Neural cell (in vitro differentiated cells): ENCODE results near the gene MYO5A. TPM values are rescaled to one million over a fixed set of nuclear protein-coding genes. Genes with fewer than 3 reads are reported as not detected.

Experiments
- H2AFZ ChIP-seq: fragments of 200-600, 300-800 bp; sonication (generic), shearing (Covaris generic); 2 replicates; pipeline ENCODE4 v1.6.0; 2014; ENCODE audit warnings: low read depth, mild to moderate bottlenecking, antibody characterized with exemption, low read length, moderate library complexity
- H3F3A ChIP-seq: fragments of 200-600 bp; shearing (Covaris generic); 2 replicates; pipeline ENCODE4 v1.6.1; 2016; ENCODE audit warnings: mild to moderate bottlenecking, moderate library complexity, mixed read lengths, antibody characterized with exemption, low read length; ENCODE audit not compliant: insufficient read depth, poor library complexity, severe bottlenecking
- H3K27ac ChIP-seq: fragments of 200-600, 300-800 bp; sonication (generic), shearing (Covaris generic); 2 replicates; pipeline ENCODE4 v1.5.1; 2014; ENCODE audit warnings: mild to moderate bottlenecking, low read length, moderate library complexity
- H3K27me3 ChIP-seq: fragments of 300-800, 200-600 bp; sonication (generic), shearing (Covaris generic); 2 replicates; pipeline ENCODE4 v1.6.0; 2014; ENCODE audit warnings: mild to moderate bottlenecking, low read depth, low read length, moderate library complexity; ENCODE audit not compliant: insufficient read depth
- H3K36me3 ChIP-seq: fragments of 300-800, 200-600 bp; sonication (generic), shearing (Covaris generic); 2 replicates; pipeline ENCODE4 v1.5.1; 2014; ENCODE audit warnings: mild to moderate bottlenecking, antibody characterized with exemption, low read length, moderate library complexity; ENCODE audit not compliant: insufficient read depth
- H3K4me2 ChIP-seq: fragments of 300-800, 200-600 bp; sonication (generic), shearing (Covaris generic); 2 replicates; pipeline ENCODE4 v1.6.0; 2014; ENCODE audit warnings: mild to moderate bottlenecking, low read length
- H3K4me3 ChIP-seq: fragments of 300-800, 200-600 bp; sonication (generic), shearing (Covaris generic); 2 replicates; pipeline ENCODE4 v1.5.1; 2014; ENCODE audit warnings: mild to moderate bottlenecking, low read length, moderate library complexity
- H3K79me2 ChIP-seq: fragments of 200-600 bp; shearing (Covaris generic); replicated peaks from 2 replicates; pipeline ENCODE4 v1.6.0; 2014; ENCODE audit warnings: mild to moderate bottlenecking, low read length, moderate library complexity; ENCODE audit not compliant: insufficient read depth
- H3K9ac ChIP-seq: fragments of 300-800, 200-600 bp; sonication (generic), shearing (Covaris generic); 2 replicates; pipeline ENCODE4 v1.6.1; 2016; ENCODE audit warnings: mild to moderate bottlenecking, low read length, mixed read lengths
- H3K9me2 ChIP-seq: fragments of 200-600 bp; shearing (Covaris generic); 2 replicates; pipeline ENCODE4 v1.6.1; 2016; ENCODE audit warnings: mild to moderate bottlenecking, low read length, mixed read lengths; ENCODE audit not compliant: insufficient read depth
- H3K9me3 ChIP-seq: fragments of 200-600, 300-800 bp; sonication (generic), shearing (Covaris generic); 2 replicates; pipeline ENCODE4 v1.6.1; 2016; ENCODE audit warnings: mild to moderate bottlenecking, mixed run types, low read length, moderate library complexity, mixed read lengths
- H4K20me1 ChIP-seq: fragments of 200-600 bp; shearing (Covaris generic); 2 replicates; pipeline ENCODE4 v1.6.1; 2016; ENCODE audit warnings: mild to moderate bottlenecking, mixed run types; ENCODE audit not compliant: insufficient read depth
- EP300 ChIP-seq: fragments of 450-650 bp; conservative IDR thresholded peaks from 2 replicates; pipeline ENCODE4 v1.6.1; 2014; ENCODE audit warnings: antibody characterized with exemption, mild to moderate bottlenecking, moderate library complexity; ENCODE audit not compliant: poor library complexity, severe bottlenecking
- EZH2 ChIP-seq: fragments of 200-600, 300-800 bp; shearing (Covaris generic), sonication (generic); IDR thresholded peaks from 2 replicates; pipeline ENCODE4 v1.6.1; 2014; ENCODE audit warnings: antibody characterized with exemption, low read length, borderline replicate concordance, mild to moderate bottlenecking; ENCODE audit not compliant: insufficient read depth, poor library complexity, severe bottlenecking
- MXI1 ChIP-seq: fragments of 450-650 bp; conservative IDR thresholded peaks from 2 replicates; pipeline ENCODE4 v1.6.1; 2014; ENCODE audit warnings: antibody characterized with exemption, mild to moderate bottlenecking; ENCODE audit not compliant: poor library complexity, severe bottlenecking
- POLR2AphosphoS5 ChIP-seq: IDR thresholded peaks from 2 replicates; pipeline ENCODE4 v1.6.1; 2012
- RAD21 ChIP-seq: fragments of 450-650 bp; conservative IDR thresholded peaks from 2 replicates; pipeline ENCODE4 v1.6.1; 2014; ENCODE audit warnings: antibody characterized with exemption, mild to moderate bottlenecking, moderate library complexity
- SMC3 ChIP-seq: fragments of 450-650 bp; conservative IDR thresholded peaks from 2 replicates; pipeline ENCODE4 v1.6.1; 2014; ENCODE audit warnings: antibody characterized with exemption, mild to moderate bottlenecking, moderate library complexity; ENCODE audit not compliant: poor library complexity
- TAF1 ChIP-seq: IDR thresholded peaks from 2 replicates; pipeline ENCODE4 v1.6.1; 2012; ENCODE audit warnings: low read depth
- polyA plus RNA-seq: library from polyadenylated mRNA; depleted of rRNA; stranded (reverse); fragments of >200 nt; gene quantifications from 2 replicates; pipeline ENCODE4 v1.2.3, GENCODE V29; 2014
- TF ChIP-seq, protein P1 (sequence below): fragments of 450-650 bp; IDR thresholded peaks from 2 replicates; pipeline ENCODE4 v1.5.1; 2014; ENCODE audit warnings: antibody characterized with exemption, mild to moderate bottlenecking, moderate library complexity; ENCODE audit not compliant: poor library complexity, severe bottlenecking
- TF ChIP-seq, protein P2 (sequence below): IDR thresholded peaks from 2 replicates; pipeline ENCODE4 v1.6.1; 2012; ENCODE audit warnings: borderline replicate concordance

Gene MYO5A
- polyA plus RNA-seq, 1 donor from 2014 or later = 43.8 TPM

GRCh38 chr15:52290329-52290728 is 238.4 kb downstream of the MYO5A start:
- no peaks in the 10 kb centered on the region for H3K36me3 ChIP-seq
- H3K4me3 ChIP-seq = no peak overlapping the region
- no peaks in the 10 kb centered on the region for H3F3A ChIP-seq
- no peak overlapping the region for H3K9ac ChIP-seq
- H3K9me2 ChIP-seq = no peaks in the 10 kb centered on the region
- no peak overlapping the region for H3K27ac ChIP-seq
- H4K20me1 ChIP-seq = no peaks in the 10 kb centered on the region
- TF ChIP-seq EP300 (no peak), EZH2 (no peak), POLR2AphosphoS5 (no peak)
- TF ChIP-seq, protein P1, sequence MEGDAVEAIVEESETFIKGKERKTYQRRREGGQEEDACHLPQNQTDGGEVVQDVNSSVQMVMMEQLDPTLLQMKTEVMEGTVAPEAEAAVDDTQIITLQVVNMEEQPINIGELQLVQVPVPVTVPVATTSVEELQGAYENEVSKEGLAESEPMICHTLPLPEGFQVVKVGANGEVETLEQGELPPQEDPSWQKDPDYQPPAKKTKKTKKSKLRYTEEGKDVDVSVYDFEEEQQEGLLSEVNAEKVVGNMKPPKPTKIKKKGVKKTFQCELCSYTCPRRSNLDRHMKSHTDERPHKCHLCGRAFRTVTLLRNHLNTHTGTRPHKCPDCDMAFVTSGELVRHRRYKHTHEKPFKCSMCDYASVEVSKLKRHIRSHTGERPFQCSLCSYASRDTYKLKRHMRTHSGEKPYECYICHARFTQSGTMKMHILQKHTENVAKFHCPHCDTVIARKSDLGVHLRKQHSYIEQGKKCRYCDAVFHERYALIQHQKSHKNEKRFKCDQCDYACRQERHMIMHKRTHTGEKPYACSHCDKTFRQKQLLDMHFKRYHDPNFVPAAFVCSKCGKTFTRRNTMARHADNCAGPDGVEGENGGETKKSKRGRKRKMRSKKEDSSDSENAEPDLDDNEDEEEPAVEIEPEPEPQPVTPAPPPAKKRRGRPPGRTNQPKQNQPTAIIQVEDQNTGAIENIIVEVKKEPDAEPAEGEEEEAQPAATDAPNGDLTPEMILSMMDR = no peak
- H2AFZ ChIP-seq = no peak overlapping the region
- no peak overlapping the region for H3K4me2 ChIP-seq
- peaks cover 8% of the 10 kb centered on the region for H3K27me3 ChIP-seq
- no peaks in the 10 kb centered on the region for H3K79me2 ChIP-seq
- no peaks in the 10 kb centered on the region for H3K9me3 ChIP-seq

GRCh38 chr15:52289629-52290081 is 239.0 kb downstream of the MYO5A start:
- no peaks in the 10 kb centered on the region for H4K20me1 ChIP-seq
- H3K27ac ChIP-seq = no peak overlapping the region
- H3K79me2 ChIP-seq = no peaks in the 10 kb centered on the region
- H3K27me3 ChIP-seq = peaks cover 2% of the 10 kb centered on the region
- no peaks in the 10 kb centered on the region for H3K9me2 ChIP-seq
- no peak overlapping the region for H3K4me2 ChIP-seq
- TF ChIP-seq MXI1 = no peak
- TF ChIP-seq EP300 = no peak
- no peak for TF ChIP-seq RAD21
- no peak for TF ChIP-seq TAF1
- TF ChIP-seq EZH2 = no peak
- TF ChIP-seq, protein P1 = no peak
- no peak for TF ChIP-seq POLR2AphosphoS5
- TF ChIP-seq, protein P2, sequence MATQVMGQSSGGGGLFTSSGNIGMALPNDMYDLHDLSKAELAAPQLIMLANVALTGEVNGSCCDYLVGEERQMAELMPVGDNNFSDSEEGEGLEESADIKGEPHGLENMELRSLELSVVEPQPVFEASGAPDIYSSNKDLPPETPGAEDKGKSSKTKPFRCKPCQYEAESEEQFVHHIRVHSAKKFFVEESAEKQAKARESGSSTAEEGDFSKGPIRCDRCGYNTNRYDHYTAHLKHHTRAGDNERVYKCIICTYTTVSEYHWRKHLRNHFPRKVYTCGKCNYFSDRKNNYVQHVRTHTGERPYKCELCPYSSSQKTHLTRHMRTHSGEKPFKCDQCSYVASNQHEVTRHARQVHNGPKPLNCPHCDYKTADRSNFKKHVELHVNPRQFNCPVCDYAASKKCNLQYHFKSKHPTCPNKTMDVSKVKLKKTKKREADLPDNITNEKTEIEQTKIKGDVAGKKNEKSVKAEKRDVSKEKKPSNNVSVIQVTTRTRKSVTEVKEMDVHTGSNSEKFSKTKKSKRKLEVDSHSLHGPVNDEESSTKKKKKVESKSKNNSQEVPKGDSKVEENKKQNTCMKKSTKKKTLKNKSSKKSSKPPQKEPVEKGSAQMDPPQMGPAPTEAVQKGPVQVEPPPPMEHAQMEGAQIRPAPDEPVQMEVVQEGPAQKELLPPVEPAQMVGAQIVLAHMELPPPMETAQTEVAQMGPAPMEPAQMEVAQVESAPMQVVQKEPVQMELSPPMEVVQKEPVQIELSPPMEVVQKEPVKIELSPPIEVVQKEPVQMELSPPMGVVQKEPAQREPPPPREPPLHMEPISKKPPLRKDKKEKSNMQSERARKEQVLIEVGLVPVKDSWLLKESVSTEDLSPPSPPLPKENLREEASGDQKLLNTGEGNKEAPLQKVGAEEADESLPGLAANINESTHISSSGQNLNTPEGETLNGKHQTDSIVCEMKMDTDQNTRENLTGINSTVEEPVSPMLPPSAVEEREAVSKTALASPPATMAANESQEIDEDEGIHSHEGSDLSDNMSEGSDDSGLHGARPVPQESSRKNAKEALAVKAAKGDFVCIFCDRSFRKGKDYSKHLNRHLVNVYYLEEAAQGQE = no peak
- no peak for TF ChIP-seq SMC3
- H3F3A ChIP-seq = no peaks in the 10 kb centered on the region
- H3K4me3 ChIP-seq = no peak overlapping the region
- no peaks in the 10 kb centered on the region for H3K9me3 ChIP-seq
- no peak overlapping the region for H3K9ac ChIP-seq
- no peak overlapping the region for H2AFZ ChIP-seq
- H3K36me3 ChIP-seq = no peaks in the 10 kb centered on the region
